Measurements from ENCODE around the gene RASGEF1C. TPM values are rescaled to one million over a fixed set of nuclear protein-coding genes. Genes with fewer than 3 reads are reported as not detected.

RASGEF1C gene
- total RNA-seq, 1 experiment from 2014 or later, result not detected

DNA sequence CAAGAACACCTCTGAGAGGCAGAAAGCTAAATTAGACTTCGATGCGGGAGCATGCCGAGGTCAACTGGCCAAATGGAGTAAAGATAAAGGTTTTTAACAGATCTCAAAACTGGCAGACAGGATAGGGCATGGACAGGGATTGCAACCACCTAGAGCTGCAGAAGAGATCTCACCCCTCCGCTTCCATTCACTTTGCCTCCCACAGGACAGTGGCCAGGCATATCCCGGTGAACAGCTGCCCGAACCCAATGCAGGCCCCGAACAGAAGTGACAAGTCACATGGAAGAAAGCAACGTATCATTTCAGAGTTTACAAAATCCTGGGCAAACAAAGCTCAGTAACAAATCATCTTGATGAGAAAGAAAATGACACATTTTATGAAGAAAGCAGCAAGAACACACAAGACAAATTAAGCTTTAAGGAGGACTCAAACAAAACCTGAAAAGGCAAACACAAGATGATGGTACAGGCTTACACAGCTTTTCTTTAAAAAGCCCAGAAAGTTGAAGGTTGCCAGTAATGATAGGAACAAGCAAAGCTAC is 155.9 kb downstream of the RASGEF1C start:
- intact Hi-C loops (cut with micrococcal nuclease; ENCODE audit: unreplicated experiment), result no loop called here
- H3K27ac Mint-ChIP-seq (ENCODE audit: unreplicated experiment), result no peak overlapping the region
- BruUV-seq (replicated peaks), result no TSS peak
- H3K36me3 Mint-ChIP-seq (ENCODE audit: insufficient read depth, unreplicated experiment), result no peaks in the 10 kb centered on the region
- no peak for DNase-seq
- CTCF ChIA-PET, result interaction anchor here (0.7 kb wide), 1 partner anchor 408 kb away, joined by 3 read pairs; no protein-coding TSS in a partner anchor
- H3K27me3 Mint-ChIP-seq (ENCODE audit: unreplicated experiment), result no peaks in the 10 kb centered on the region
- TF ChIP-seq, protein P1, sequence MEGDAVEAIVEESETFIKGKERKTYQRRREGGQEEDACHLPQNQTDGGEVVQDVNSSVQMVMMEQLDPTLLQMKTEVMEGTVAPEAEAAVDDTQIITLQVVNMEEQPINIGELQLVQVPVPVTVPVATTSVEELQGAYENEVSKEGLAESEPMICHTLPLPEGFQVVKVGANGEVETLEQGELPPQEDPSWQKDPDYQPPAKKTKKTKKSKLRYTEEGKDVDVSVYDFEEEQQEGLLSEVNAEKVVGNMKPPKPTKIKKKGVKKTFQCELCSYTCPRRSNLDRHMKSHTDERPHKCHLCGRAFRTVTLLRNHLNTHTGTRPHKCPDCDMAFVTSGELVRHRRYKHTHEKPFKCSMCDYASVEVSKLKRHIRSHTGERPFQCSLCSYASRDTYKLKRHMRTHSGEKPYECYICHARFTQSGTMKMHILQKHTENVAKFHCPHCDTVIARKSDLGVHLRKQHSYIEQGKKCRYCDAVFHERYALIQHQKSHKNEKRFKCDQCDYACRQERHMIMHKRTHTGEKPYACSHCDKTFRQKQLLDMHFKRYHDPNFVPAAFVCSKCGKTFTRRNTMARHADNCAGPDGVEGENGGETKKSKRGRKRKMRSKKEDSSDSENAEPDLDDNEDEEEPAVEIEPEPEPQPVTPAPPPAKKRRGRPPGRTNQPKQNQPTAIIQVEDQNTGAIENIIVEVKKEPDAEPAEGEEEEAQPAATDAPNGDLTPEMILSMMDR (IDR thresholded peaks at IDR 0.05; ENCODE audit: unreplicated experiment), result no peak
- H3K4me1 Mint-ChIP-seq (ENCODE audit: low read depth, unreplicated experiment), result peaks cover 8% of the 10 kb centered on the region
- H3K4me3 Mint-ChIP-seq (ENCODE audit: low read depth, unreplicated experiment), result no peak overlapping the region
- H3K9me3 Mint-ChIP-seq (ENCODE audit: low read depth, unreplicated experiment), result no peaks in the 10 kb centered on the region

- H3K4me1 Mint-ChIP-seq (ENCODE audit: low read depth, unreplicated experiment), result peaks cover 8% of the 10 kb centered on the region
- intact Hi-C loops (cut with micrococcal nuclease; ENCODE audit: unreplicated experiment), result no loop called here
- H3K4me3 Mint-ChIP-seq (ENCODE audit: low read depth, unreplicated experiment), result no peak overlapping the region
- no TSS peak for BruUV-seq (replicated peaks)
- peaks cover 2% of the 10 kb centered on the region for H3K9me3 Mint-ChIP-seq (ENCODE audit: low read depth, unreplicated experiment)
- H3K27me3 Mint-ChIP-seq (ENCODE audit: unreplicated experiment), result no peaks in the 10 kb centered on the region
- CTCF ChIA-PET, result no interaction called here
- DNase-seq, result no peak
- TF ChIP-seq, protein P1 (IDR thresholded peaks at IDR 0.05; ENCODE audit: unreplicated experiment), result no peak
- H3K27ac Mint-ChIP-seq (ENCODE audit: unreplicated experiment), result no peak overlapping the region
- no peaks in the 10 kb centered on the region for H3K36me3 Mint-ChIP-seq (ENCODE audit: insufficient read depth, unreplicated experiment)
Measured at GRCh38 chr5:180052211-180052818, 156.7 kb downstream of the RASGEF1C start.

Other genes with a start within 250 kb of the RASGEF1C start
- gene RNF130, start 137.5 kb downstream of the RASGEF1C start, total RNA-seq (2022), result 27.0 and 34.0 TPM in 2 replicates
- gene MAPK9, start 82.9 kb upstream of the RASGEF1C start, total RNA-seq (2022), result 63.3 and 65.4 TPM in 2 replicates
- gene GFPT2, start 144.1 kb upstream of the RASGEF1C start, total RNA-seq (2022), result 0.12 TPM in 1 of 2 replicates, not detected in the other

Measured in Calu3 (cell line).